ACHN (cell line): ENCODE results near the gene SPAST.
"Not testable (repeated sequence)": the region's sequence is repeated elsewhere in the genome, so short reads cannot be mapped to it uniquely, and the experiment has no call there.

ENCODE experiments used
- DNase-seq: peaks from one replicate; pipeline ENCODE4 v3.0.0-alpha.2; 2015
- in situ Hi-C: cut with HindIII; loops from 2 replicates; pipeline ENCODE4 v1.10.0; 2017; ENCODE audit warnings: low sequenced_read_pairs, low pct_ligation_motif_present, low pct_unique_long_range_greater_than_20kb

The SPAST gene

GRCh38 chr2:32063310-32064020, at the start of gene SPAST:
TSS of gene SPAST (plus strand) at chr2:32063556. CDS start at chr2:32063832, 276 bp downstream.
- in situ Hi-C loops: no loop called here
- DNase-seq: peak; percentile 98

- in situ Hi-C loops: not testable (repeated sequence)
These were observed 44.4 kb upstream of the SPAST start for GRCh38 chr2:32018789-32019482.

GRCh38 chr2:32034198-32034887, 29.0 kb upstream of the SPAST start:
- DNase-seq: peak; percentile 14
- in situ Hi-C loops: not testable (repeated sequence)

More at GRCh38 chr2:32018789-32019482, 44.4 kb upstream of the SPAST start:
- peak; percentile 35 for DNase-seq

GRCh38 chr2:32039447-32040219, 23.7 kb upstream of the SPAST start, which contains the start of gene DPY30:
TSS of gene DPY30 (minus strand) at chr2:32039805. CDS start at chr2:32039456, 349 bp downstream.
- in situ Hi-C loops: no loop called here
- DNase-seq: peak; percentile 94

- DNase-seq: no peak
- in situ Hi-C loops: no loop called here
These were observed 19.8 kb upstream of the SPAST start for GRCh38 chr2:32043561-32043960.

GRCh38 chr2:32051836-32052439, 11.4 kb upstream of the SPAST start:
- DNase-seq: no peak
- in situ Hi-C loops: no loop called here

- in situ Hi-C loops, DNase-seq: not testable (repeated sequence)
These were observed 8.8 kb upstream of the SPAST start for GRCh38 chr2:32054583-32054982.

GRCh38 chr2:32058130-32058529, 5.2 kb upstream of the SPAST start:
- no peak for DNase-seq
- in situ Hi-C loops: no loop called here

GRCh38 chr2:32060266-32060665, 3.1 kb upstream of the SPAST start:
- in situ Hi-C loops: no loop called here
- no peak for DNase-seq

GRCh38 chr2:32061430-32061829, 1.9 kb upstream of the SPAST start:
- no peak for DNase-seq
- in situ Hi-C loops: no loop called here

- peak; percentile 78 for DNase-seq
- in situ Hi-C loops: no loop called here
These were observed 1.1 kb upstream of the SPAST start for GRCh38 chr2:32061973-32062861.

GRCh38 chr2:32064021-32064601, 755 bp downstream of the SPAST start:
- in situ Hi-C loops: no loop called here
- no peak for DNase-seq

GRCh38 chr2:32064713-32065112, 1.4 kb downstream of the SPAST start:
- in situ Hi-C loops: no loop called here

GRCh38 chr2:32067549-32067948, 4.2 kb downstream of the SPAST start:
- no peak for DNase-seq
- in situ Hi-C loops: no loop called here

More at GRCh38 chr2:32064713-32065112, 1.4 kb downstream of the SPAST start:
- no peak for DNase-seq

GRCh38 chr2:32074134-32074506, 10.8 kb downstream of the SPAST start:
- in situ Hi-C loops: no loop called here

GRCh38 chr2:32095671-32096070, 32.3 kb downstream of the SPAST start:
- no peak for DNase-seq
- in situ Hi-C loops: no loop called here

More at GRCh38 chr2:32074134-32074506, 10.8 kb downstream of the SPAST start:
- no peak for DNase-seq

- in situ Hi-C loops: no loop called here
These were observed 44.8 kb downstream of the SPAST start for GRCh38 chr2:32108111-32108510.

More at GRCh38 chr2:32108111-32108510, 44.8 kb downstream of the SPAST start:
- DNase-seq: no peak
